Activated naive CD8-positive, alpha-beta T cell treated with anti-CD3 and anti-CD28 coated beads, Interleukin-2, amount 50 U/mL, for 16 hours (primary cell): ENCODE data around the gene OR9Q1.

Source experiments
- DNase-seq: peaks from one replicate; pipeline ENCODE4 v3.0.0-alpha.2; 2020; ENCODE audit warnings: low read depth, low spot score

OR9Q1 gene

DNA sequence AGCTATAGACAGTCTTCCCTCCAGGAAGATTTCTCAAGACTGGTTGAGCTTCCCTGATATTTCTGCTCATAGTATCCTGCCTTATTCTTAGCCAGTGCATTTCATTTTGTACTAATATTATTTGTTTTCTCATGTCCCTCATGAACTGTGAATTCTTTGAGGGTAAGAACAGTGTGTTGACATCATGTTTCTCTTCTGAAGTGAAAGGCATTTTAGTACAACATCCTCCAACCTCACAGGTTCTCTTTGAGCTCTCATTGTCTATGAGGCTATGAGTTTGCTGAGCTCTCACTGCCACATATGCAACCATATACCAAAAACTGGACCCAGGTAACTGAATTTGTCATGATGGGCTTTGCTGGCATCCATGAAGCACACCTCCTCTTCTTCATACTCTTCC is 7.0 kb downstream of the OR9Q1 start, which contains the start of gene OR6Q1:
Gene OR6Q1 (plus strand): TSS at position 301 of the 400 bp plus-strand sequence. CDS start 0 bp downstream, at position 301.
- no peak for DNase-seq

DNA sequence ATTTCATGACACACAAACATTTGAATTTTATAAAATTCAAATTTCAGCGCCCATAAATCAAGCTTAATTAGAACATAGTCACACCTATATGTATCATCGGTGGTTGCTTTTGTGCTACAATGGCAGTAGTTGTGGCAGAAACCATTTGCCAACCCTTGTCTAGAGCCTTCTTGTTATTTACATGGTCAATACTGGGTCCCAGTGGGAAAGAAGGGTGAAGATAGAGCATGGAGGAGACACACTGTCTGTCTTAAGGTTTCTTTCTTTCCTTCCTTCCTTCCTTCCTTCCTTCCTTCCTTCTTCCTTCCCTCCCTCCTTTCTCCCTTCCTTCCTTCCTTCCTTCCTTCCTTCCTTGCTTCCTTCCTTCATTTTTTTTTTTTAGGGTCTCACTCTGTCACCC is 10.8 kb downstream of the OR9Q1 start:
- DNase-seq = no peak

DNA sequence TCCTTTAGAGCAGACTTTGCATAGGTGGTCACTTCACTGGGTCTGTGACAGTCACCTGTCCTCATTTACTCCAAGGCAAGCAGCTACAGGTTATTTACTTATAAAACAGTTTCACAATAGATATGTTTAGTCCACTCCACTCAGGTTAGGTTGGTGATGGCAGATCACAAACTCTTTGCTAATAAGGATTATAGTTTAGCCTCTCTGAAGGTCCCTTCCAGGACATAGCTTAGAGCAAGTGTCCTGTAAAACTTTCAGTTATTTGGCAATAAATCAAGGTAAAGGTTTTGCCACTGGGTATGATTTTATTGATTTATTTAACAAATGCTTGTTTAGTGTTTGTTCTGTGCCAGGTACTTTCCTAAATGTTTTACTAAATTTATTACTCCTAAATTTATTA is 15.9 kb downstream of the OR9Q1 start:
- DNase-seq = no peak

DNA sequence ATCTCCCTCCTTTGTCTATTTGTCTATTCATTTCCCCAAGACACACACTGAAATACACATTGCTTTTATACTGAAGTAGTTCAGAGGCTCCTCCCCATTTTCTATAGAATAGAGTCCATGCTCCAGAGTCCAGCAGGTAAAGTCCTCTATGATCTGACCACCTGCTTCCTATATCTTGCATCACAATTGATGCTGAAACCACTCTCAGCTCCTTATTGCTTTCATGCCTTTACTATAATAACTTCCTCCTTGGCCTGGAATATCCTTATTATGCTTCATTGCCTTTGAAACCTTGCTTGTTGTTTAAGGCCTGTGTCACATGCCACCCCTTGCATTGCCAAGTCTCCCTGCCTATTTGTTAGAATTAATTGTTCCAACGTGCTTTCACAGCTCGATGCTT is 19.7 kb downstream of the OR9Q1 start:
- DNase-seq = no peak

DNA sequence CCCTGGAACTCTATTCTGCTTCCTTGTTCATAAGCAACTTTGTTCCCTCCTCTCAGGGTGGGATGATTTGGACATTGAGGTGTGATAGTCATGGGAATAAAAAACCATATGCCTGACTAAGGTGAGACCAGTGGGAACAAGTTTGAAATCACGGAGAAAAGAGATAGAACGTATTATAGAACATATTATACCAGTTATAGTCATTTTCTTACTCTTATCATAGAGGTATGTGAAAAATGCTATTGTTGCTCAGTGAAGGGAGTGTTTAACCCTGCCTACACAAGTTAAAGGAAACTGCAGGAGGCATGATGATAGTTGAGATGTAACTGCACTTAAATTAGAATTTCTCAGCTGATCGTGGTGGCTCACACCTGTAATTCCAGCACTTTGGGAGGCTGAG is 22.6 kb downstream of the OR9Q1 start:
- no peak for DNase-seq

DNA sequence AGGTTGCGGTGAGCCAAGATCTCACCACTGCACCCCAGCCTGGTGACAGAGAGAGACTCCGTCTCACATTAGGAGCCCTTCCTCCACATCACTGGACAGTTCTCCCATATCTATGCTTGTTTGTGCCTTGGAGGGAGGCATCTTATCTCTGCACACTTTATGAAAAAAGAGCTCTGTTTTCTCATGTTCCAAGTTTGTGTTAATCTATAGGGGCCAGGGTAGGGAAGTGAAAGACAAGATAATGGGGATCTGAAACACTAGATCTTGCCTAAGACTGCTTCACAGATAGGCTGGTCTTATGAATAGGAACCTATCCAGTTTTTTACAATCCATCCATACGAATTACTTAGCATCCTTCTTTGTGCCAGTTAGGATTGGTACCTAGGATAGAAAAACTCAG is 24.1 kb downstream of the OR9Q1 start:
- no peak for DNase-seq

DNA sequence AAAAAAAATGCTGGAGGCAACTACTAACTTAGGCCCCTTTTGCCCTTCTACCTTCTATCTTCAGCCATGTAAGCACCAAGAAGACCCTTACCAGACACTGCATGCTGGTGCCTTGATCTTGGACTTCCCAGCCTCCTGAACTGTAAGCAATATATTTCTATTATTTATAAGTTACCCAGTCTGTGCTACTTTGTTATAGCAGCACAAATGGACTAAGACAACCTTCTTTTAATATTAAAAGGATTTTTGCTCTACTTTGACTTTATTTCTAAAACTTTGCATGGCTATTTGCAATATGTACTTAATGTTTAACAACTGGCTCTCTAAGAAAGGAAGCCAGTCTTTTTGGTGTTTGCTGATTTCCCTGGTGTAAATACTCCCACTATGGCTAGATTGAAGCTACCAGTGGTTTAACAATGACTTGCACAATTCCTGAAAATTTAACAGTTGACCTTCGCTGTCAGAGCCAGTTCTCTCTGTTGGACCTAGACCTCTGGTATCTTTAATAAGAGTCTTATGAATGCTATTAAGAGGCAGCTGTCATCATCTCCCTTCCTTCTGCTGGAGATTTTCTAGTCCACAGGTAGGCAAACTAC is 32.2 kb downstream of the OR9Q1 start:
- no peak for DNase-seq

DNA sequence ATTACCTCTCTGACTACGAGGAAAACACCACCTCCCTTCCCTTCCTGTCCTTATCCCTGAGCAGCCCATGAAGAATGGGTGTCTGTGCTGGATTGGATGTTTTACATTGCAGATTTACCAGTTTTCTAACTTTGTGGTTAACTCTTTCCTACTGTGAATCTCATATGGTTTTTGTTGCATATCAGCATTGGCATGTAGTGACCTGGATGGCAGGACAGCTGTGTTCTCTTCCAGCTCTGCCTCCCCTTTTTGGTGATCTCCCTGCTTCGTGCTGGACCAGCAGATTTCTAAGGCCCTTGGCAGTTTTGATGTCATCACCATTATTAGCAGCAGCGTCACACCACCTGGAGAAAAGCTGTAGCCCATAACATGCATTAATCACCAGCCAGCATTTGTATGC is 33.8 kb downstream of the OR9Q1 start:
- DNase-seq = no peak

DNA sequence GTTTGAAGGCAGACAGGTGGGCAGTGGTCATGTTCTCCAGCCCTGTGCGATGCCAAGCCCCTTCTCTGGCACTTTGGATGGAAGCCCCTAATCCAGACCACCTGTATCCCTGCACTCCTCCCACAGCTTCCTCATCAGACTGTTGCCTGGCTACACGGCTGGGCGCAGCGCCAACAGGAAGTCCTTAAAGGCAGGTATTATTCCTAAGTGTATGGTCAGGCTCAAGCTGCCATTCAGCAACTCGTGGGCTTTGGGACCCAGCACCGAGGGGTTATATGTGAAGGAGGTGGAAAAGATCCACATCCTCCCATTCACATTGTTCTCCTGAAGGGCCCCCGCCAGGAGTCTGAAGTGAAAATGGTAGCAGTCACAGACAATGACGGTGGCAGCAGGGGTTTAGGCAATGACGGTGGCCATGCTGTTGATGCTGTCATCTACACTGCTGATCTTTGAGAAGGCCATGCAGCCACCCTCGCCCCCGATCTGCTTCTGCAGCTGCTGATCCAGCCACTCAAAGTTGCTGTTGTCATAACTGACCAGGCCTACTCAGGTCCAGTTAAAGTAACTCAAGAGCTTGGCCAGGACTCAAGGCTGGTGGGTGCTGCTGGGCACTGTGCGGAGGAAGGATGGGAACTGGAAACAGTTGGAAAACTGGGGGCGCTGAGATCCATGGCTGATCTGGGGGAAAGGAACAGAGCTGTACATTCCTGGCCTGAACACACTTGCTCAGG is 34.8 kb downstream of the OR9Q1 start:
- no peak for DNase-seq

DNA sequence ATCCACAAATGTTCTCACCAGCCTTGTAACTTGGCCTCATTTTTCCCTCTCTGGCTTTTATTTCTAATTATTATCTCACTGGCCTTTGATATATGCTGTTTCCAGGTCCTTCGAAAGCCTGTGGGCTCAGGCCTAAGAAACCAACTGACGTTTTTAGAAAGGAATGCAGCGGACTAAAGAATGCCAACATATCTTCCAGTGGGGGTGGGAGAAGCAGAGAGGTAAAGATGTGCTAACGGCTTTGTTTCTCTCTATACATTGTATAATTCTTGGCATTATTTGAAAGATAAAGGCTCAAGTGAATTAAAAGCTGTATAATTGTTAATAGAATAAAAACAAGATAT is 35.3 kb downstream of the OR9Q1 start:
- DNase-seq = no peak

DNA sequence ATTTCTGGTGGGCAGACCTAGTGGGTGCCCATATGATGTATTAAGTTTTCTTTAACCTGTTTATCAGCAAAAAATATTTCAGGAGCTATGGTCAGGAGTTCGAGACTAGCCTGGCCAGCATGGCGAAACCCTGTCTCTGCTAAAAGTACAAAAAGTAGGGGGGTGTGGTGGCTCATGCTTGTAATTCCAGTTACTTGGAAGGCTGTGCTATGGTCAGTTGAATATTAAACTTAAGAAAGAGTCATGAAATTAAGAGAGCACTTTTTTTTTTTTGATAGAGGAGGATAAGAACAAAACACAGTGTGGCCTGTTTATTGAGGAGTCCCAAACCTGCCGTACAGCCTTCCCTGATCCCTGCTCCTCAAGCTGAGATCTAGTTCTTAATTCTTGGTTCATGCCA is 36.9 kb downstream of the OR9Q1 start:
- DNase-seq = no peak

DNA sequence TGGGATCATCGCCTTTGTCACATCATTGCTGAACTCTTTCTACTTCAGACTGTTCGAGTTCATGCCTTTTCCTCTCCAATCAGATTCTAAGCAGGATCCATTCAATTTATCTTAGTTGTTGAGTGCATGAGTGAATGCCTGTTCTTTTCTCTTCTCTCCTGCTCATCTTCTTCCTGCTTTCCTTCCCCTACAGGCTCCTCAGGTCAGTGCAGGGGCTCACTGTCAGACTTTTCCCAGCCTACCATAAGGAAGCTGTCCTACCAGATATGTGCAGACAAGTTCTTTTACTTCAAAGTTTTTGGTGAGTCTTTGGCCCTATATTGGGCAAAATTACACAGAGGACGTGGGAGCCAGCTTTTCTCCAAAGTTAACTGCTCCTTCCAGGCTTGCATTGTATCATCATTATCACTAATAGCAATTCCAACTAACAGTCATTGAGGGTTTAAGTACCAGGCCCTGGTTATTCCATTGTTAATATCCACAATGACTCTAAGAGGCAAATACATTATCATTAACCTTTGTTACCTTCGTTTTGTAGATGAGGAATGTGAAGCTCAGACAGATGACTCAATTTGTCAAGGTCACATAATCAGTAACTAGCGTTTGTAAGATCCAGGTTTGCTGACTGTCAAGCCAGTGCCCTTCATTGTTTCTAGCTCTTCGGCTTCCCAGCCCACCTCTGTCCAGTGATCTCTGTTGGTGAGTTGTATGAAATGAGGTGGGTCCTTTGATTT is 37.4 kb downstream of the OR9Q1 start:
- DNase-seq = no peak

DNA sequence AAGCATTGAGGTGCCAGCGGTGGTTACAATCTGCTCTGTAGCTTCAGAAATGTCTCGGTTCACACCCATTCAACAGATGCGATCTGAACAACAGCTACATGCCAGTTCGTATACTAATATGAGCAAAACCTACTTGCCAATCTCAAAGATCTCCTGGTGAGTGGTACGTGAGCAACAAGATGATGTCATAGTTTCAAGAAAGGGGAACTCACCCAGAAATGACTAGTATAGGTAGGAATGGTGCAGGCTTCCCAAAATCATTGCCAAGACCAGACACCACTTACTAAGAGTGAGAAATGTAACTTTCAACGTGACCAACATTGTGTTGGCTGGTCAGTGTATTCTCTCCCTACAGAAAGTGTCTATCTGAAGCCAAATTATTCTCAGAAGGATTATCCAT is 38.1 kb downstream of the OR9Q1 start:
- no peak for DNase-seq

DNA sequence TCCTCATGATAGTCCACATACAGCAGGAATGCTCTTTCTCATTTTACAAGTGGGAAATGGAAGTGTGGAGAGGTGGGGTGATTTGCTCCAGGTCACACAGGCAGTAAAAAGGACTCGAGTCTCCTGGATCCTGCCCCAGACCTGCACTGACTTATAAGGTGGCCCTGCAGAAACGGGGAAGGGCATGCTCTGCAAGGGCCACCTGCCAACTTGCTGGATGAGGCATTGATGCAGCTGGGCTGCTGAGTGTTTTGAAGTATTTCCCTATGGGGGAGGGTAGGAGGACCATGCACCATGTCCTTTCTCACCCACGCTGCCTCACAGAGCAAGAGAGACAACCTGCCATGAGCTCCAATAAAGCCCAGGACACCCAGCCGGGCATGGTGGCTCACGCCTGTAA is 44.0 kb downstream of the OR9Q1 start:
- DNase-seq = no peak

DNA sequence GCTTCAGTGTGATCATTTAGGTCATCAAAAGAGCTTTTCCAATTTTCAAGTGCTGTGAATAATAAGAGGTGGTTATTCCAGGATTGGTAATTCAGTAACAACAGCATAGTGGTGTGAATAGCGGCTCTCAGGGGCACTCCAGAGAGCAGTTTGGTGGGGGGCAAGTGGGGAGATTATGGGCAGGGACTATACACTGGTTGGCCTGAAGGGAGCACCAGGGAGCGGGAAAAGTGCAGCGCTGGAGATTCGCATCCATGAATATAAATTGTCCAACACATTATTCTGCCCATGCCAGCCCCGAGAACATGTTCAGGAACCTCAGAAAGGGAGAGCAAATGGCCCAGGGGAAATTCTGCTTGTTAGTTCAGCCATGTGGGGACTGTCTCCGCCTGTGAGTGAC is 45.0 kb downstream of the OR9Q1 start:
- no peak for DNase-seq

DNA sequence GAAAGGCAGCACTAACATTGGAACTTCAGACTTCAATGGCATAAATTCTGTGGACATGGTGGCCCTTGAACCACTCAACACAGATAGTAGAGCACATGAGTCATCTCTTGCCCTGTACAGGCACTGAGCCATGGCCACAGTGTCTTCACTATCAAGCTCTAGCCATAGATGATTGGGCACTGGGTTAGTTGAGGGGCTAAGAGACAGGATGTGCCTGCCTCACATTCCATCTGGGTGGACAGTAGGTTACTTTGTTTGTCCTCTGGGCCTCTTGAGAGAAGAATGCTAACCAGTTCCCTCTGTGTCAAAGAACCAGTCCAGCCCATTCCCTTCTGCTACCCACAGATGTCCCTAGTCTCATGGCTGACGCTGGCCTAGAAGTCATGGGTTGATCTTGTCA is 46.9 kb downstream of the OR9Q1 start:
- no peak for DNase-seq

DNA sequence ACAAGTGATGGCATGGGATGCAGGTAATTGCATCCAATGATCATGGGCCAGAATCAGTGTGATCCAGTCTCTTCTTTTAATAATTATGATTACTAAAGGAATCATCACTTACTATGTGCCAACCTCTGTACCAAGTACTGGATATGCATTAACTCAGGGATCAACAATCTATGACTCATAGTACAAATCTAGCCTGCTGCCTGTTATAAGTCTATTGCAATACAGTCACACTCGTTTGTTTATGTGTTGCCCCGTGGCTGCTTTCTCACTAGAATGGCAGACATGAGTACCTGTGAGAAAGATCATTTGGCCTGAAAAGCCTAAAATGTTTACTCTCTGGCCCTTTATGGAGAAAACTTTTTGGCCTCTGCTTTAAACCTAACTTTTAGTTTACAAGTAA is 52.1 kb downstream of the OR9Q1 start:
- DNase-seq = no peak

DNA sequence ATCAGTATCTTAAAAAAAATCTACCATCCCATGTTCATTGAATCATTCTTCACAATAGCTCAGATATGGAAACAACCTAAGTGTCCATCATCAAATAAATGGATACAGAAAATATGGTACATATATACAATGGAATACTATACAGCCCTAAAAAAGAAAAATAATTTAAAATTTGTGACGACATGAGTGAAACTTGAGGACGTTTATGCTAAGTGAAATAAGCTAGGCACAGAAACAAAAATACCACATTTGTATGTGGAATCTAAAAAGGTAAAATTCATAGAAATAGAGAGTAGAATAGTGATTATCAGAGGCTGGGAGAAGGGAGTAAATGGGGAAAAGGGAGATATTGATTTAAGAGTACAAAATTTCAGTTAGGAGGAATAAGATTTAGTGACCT is 62.8 kb downstream of the OR9Q1 start:
- no peak for DNase-seq

DNA sequence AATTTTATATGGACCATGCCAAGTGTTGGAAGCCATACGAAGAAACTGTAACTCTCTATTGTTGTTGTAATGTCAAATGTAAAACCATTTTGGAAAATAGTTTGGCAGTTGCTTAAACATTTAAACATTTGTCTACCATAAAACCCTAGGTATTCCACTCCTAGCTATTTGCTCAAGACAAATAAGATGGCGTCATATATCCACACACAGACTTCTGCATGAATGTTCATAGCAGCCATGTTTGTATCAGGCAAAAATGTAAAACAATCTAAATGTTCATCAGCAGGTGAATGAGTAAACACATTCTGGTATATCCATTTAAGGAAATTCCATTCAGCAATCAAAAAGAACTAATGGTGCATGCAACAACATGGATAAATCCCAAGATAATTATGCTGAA is 73.8 kb downstream of the OR9Q1 start:
- no peak for DNase-seq

DNA sequence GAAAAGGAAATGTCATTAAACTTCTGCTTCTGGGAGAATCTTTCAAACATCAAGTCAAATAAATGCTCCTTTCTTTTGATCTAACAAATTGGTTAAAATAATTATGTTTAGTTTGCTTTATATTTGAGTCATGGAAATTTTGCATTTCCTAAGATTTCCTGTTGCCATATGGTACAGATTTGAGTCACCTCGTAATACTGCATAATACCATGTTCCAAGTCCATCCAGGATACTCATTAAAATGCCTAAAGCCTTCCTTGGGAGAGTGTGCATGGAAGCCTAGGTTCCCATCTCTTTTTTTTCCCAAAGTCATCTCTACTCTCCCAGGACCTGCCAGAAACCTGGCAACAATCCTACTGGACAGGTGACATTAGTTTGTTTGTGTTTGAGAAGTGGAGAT is 97.4 kb downstream of the OR9Q1 start:
- DNase-seq = no peak

DNA sequence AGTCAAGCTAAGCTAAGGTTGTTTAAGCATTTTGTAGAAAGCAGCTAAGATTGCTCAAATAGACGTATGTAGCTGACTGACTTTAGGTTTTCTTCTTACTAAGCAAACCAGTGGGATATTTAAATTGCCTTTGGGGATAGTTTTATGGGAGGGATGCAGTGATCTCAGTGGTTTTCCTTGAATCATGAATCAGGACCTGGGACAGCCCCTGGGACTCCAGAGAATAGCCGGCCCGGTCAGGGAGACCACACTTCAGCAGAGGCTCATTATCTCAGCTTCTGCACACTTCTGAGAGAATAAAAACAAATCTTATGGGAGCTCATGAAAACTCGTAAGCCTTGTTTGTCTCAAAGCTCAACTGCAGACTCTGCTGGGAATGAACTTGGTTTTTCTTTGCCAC is 101.8 kb downstream of the OR9Q1 start, which contains the start of gene OR9I1:
Gene OR9I1 (minus strand): TSS at position 62 of the 400 bp plus-strand sequence. CDS start 6,086 bp downstream, outside the sequence.
- no peak for DNase-seq

DNA sequence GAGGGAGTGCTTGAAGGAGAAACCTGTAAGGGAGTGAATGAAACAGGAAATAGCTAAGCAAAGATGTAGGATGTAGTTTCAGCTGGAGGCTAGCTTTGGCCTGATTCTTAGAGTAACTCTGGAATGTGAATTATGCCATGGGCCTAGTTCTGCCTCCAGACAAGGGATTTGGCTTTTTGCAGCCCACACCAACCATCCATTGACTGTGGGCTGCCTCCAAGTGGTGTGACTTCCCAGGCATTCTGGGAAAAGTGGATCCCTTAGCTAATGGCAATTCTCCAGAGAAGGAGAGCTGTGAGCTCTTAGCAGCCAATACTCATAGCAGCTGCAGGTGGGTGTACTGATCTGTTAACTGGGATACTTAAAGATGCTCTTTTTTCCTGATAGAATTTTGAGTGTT is 103.7 kb downstream of the OR9Q1 start:
- no peak for DNase-seq
